Transverse colon (tissue), 4 donors: ENCODE measurements around the gene DLX1. TPM values are rescaled to one million over a fixed set of nuclear protein-coding genes. Genes with fewer than 3 reads are reported as not detected.
A peak's percentile ranks its signal among the peaks of the same experiment; 100 is the strongest.

ENCODE experiments used
- DNase-seq: peaks from one replicate; pipeline ENCODE4 v3.0.0-alpha.2; 2019
- H3K27ac ChIP-seq, 4 donors: fragments of 200-600 bp; sonication (generic); 2 replicates each; pipeline ENCODE4 v1.5.1; 2016 to 2018; ENCODE audit warnings: inconsistent platforms in 4 of 4
- H3K27me3 ChIP-seq: fragments of 200-600 bp; sonication (generic); 2 replicates; pipeline ENCODE4 v1.5.1; 2017; ENCODE audit warnings: inconsistent platforms
- H3K36me3 ChIP-seq, 4 donors: fragments of 200-600 bp; sonication (generic); 2 replicates each; pipeline ENCODE4 v1.5.1; 2017 to 2019; ENCODE audit warnings: inconsistent platforms in 4 of 4
- H3K4me1 ChIP-seq, 4 donors: fragments of 200-600 bp; sonication (generic); 2 replicates each; pipeline ENCODE4 v1.5.1; 2017 to 2020; ENCODE audit warnings: inconsistent platforms in 4 of 4
- H3K4me3 ChIP-seq, 4 donors: fragments of 200-600 bp; sonication (generic); 1 replicate in 1 of 4; 2 replicates in 3 of 4; pipeline versions ENCODE4 v1.5.1 to v1.6.1; 2017 to 2019; ENCODE audit warnings: inconsistent platforms in 4 of 4
- H3K9me3 ChIP-seq, 2 donors: fragments of 200-600 bp; sonication (generic); 2 replicates each; pipeline ENCODE4 v1.5.1; 2017 to 2019; ENCODE audit warnings: inconsistent platforms in 2 of 2
- EP300 ChIP-seq: sonication (generic); formaldehyde crosslinking; IDR thresholded peaks from one replicate; pipeline ENCODE4 v1.6.1; 2017; ENCODE audit warnings: antibody characterized with exemption, low read depth
- POLR2A ChIP-seq: fragments of 450-650 bp; IDR thresholded peaks from one replicate; pipeline ENCODE4 v1.6.1; 2016; ENCODE audit warnings: antibody characterized with exemption, mild to moderate bottlenecking, moderate library complexity
- POLR2AphosphoS5 ChIP-seq, 3 donors: sonication (generic); formaldehyde crosslinking; IDR thresholded peaks; one replicate each; pipeline ENCODE4 v1.6.1; 2016; ENCODE audit warnings: antibody characterized with exemption in 3 of 3
- WGBS, 2 donors: methylation state at CpG; one replicate each; pipeline ENCODE4 v1.1.5; 2018; ENCODE audit warnings: low coverage in 1 of 2; 5-methylcytosine and 5-hydroxymethylcytosine counted together
- in situ Hi-C, 4 donors: fragments of 200-750 bp; cut with MboI; loops; one replicate each; pipeline versions ENCODE4 v1.15.0 to v1.15.1; 2017; ENCODE audit warnings: low sequenced_read_pairs in 3 of 4, low pct_ligation_motif_present in 1 of 4, low pct_unique_long_range_greater_than_20kb in 1 of 4
- intact Hi-C: fragments of 100-400 bp; cut with DNase I; formaldehyde crosslinking; loops from one replicate; pipeline ENCODE4 v1.15.1; 2023; ENCODE audit warnings: low total_unique reads
- total RNA-seq, 4 donors: library from RNA; depleted of rRNA; stranded (reverse); fragments of >200 nt; gene quantifications; one replicate each; pipeline ENCODE4 v1.1.0, GENCODE V29; 2016
- TF ChIP-seq, protein P1 (sequence below), 5 experiments: fragments of 200-600 bp in 3 of 5; fragments of 450-650 bp in 2 of 5; sonication (generic) in 3 of 5; IDR thresholded peaks; 1 replicate in 2 of 5; 2 replicates in 3 of 5; pipeline ENCODE4 v1.5.1; 2016 to 2017; ENCODE audit warnings: antibody characterized with exemption in 5 of 5, inconsistent platforms in 3 of 5, mild to moderate bottlenecking in 2 of 5, moderate library complexity in 1 of 5

Gene DLX1
- total RNA-seq, 4 donors from 2014 or later: not detected

DNA sequence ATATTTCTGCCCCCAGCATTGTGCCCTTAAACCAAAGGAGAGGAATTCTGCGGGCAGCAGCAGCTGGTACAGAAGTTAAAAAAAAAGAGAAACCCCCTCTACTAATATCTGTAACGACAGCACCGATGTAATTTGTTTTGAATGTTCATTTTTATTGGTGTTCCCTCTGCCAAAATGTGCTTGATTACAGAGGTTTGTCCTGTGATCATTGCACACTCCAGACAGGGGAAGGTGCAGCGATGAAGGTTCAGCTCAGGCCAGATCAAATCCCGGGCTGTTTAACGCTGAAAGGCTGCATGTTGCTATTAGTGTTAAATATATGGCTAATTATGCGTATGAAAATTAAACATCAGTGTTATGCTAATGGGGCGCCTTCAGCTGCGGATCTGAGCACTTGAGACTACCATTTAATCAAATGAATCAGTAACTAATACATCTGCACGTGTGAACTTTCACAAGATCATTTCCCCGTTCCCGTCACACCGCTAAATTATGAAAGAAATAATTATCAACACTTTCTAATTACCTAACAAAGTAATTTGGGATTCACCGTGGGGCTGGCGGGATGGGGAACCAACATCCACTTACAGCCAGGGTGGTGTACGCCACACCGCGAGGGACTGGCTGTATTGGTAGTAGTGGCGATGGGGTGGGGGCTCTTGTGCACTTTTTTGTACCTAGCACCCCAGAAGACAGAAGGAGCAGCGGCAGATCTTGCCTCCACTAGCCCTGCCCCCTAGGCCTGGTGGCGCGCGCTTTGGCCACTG, 1.5 kb upstream of the DLX1 start:
- DNase-seq: no peak
- in situ Hi-C loops (no loop called here), intact Hi-C loops (no loop called here)
- TF ChIP-seq, protein P1, sequence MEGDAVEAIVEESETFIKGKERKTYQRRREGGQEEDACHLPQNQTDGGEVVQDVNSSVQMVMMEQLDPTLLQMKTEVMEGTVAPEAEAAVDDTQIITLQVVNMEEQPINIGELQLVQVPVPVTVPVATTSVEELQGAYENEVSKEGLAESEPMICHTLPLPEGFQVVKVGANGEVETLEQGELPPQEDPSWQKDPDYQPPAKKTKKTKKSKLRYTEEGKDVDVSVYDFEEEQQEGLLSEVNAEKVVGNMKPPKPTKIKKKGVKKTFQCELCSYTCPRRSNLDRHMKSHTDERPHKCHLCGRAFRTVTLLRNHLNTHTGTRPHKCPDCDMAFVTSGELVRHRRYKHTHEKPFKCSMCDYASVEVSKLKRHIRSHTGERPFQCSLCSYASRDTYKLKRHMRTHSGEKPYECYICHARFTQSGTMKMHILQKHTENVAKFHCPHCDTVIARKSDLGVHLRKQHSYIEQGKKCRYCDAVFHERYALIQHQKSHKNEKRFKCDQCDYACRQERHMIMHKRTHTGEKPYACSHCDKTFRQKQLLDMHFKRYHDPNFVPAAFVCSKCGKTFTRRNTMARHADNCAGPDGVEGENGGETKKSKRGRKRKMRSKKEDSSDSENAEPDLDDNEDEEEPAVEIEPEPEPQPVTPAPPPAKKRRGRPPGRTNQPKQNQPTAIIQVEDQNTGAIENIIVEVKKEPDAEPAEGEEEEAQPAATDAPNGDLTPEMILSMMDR (IDR thresholded peaks at IDR 0.05): no peak
- TF ChIP-seq POLR2AphosphoS5 (IDR thresholded peaks at IDR 0.05) (no peak), EP300 (no peak), POLR2A (no peak)
- WGBS, 2 donors: 12 to 16% methylated on average over 9 to 23 of the region's 23 CpGs
- Histone ChIP-seq H3K36me3 (no peaks in the 10 kb centered on the region), H3K27ac (no peak overlapping the region), H3K4me3 (peak overlapping the region in 1 of 4 donors; percentile 59), H3K27me3 (peaks cover 100% of the 10 kb centered on the region), H3K9me3 (no peaks in the 10 kb centered on the region), H3K4me1 (peaks cover 19 to 66% (median 43%) of the 10 kb centered on the region in 4 donors)

DNA sequence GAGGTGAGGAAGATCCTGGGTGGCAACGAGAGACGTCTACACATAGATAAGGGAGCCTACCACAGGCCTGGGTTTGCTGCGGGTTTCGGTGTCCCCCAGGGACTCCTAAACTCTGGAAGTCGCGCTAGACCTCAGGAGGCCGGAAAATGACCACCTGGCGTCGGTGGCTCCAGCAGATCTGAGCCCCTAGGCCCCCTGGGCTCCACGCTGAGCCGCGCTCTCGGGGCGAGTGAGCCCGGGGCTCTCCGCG, 987 bp upstream of the DLX1 start:
- Histone ChIP-seq H3K27ac (no peak overlapping the region), H3K4me3 (peak overlapping the region in 2 of 4 donors; percentile 32 to 59), H3K9me3 (no peaks in the 10 kb centered on the region), H3K36me3 (no peaks in the 10 kb centered on the region), H3K27me3 (peaks cover 100% of the 10 kb centered on the region), H3K4me1 (peaks cover 19 to 66% (median 43%) of the 10 kb centered on the region in 4 donors)
- no peak for DNase-seq
- in situ Hi-C loops: no loop called here
- 3% methylated on average over 5 of the region's 17 CpGs; no CpG with 5 or more reads in 1 of the 2 donors for WGBS, 2 donors
- intact Hi-C loops: no loop called here
- TF ChIP-seq POLR2A (no peak), POLR2AphosphoS5 (IDR thresholded peaks at IDR 0.05) (no peak), EP300 (no peak)
- TF ChIP-seq, protein P1 (IDR thresholded peaks at IDR 0.05): no peak

DNA sequence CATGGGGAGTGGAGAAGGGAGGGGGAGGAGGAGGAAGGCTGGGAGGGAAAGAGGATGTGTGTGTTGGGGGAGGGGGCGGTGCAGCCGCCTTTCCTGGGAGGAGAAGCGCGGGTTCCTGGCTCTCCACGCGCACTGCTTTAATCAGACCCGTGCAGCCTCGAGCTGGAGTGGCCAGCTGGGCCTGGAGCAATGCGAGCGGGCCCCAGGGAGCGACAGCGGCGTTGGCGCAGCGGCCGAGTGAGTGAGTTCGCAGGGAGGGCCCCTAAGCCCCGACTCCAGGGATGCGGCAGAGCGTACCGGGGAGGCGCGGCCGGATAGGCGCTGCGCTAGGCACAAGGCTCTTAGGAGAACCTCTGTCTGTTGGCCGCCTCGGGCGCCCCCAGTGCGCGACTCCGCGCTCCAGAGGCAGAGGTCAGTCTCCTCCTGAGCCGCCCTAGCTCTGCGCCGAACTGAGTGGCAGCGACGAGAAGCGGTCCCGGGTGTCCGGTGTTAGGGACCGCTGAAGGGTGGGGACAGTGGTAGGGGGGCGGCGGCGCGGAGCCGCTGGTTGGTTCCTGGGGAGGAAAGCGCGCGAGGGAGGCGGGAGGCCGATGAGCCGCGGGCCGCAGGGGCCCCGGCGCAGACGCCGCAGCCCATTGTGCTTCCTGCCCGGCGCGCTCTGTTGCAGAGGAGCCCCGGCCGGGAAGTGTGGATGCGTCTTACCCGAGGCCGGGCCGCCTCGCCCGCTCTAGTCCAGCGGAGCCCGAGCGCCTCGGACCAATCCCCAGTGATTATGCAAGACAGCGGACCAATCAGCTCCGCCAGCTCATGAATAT, 455 bp upstream of the DLX1 start:
- Histone ChIP-seq H3K36me3 (no peaks in the 10 kb centered on the region), H3K9me3 (no peaks in the 10 kb centered on the region), H3K27ac (no peak overlapping the region), H3K27me3 (peaks cover 100% of the 10 kb centered on the region), H3K4me1 (peaks cover 19 to 66% (median 43%) of the 10 kb centered on the region in 4 donors), H3K4me3 (peak overlapping the region; percentile 13 to 59 (median 28))
- WGBS, 2 donors: 1% methylated on average over 75 of the region's 76 CpGs; no CpG with 5 or more reads in 1 of the 2 donors
- in situ Hi-C loops: no loop called here
- TF ChIP-seq POLR2A: no peak
- TF ChIP-seq, protein P1 (IDR thresholded peaks at IDR 0.05): no peak
- TF ChIP-seq POLR2AphosphoS5 (IDR thresholded peaks at IDR 0.05): peak in 1 of 3 donors; percentile 50
- peak; percentile 69 for DNase-seq
- intact Hi-C loops: no loop called here
